ENCODE measurements around the gene OSBPL8. TPM values are rescaled to one million over a fixed set of nuclear protein-coding genes. Genes with fewer than 3 reads are reported as not detected.

OSBPL8 gene
- total and polyA plus RNA-seq, 2 of the 8 experiments (the other 6 are each of a cell fraction or from before 2014, with no cell fraction given), result 10.9 to 81.1 TPM

- Histone ChIP-seq H3K14ac (ENCODE audit: insufficient read length) (no peak overlapping the region), H2BK120ac (replicated peaks; ENCODE audit: low read depth, low read length) (no peak overlapping the region), H3K23me2 (ENCODE audit: low read depth, low read length) (no peaks in the 10 kb centered on the region), H4K5ac (ENCODE audit: insufficient read length, low read depth, low read length) (no peak overlapping the region), H2BK12ac (ENCODE audit: low read depth, low read length) (no peak overlapping the region), H3K56ac (replicated peaks; ENCODE audit: insufficient read length, low read depth, low read length) (no peak overlapping the region), H2BK15ac (ENCODE audit: low read length) (no peak overlapping the region), H3K36me3 (ENCODE audit: control insufficient read depth in 2 of 4, insufficient read depth in 4 of 4, low read length in 3 of 4) (no peaks in the 10 kb centered on the region), H3K4me3 (ENCODE audit: extremely low read depth in 1 of 4, insufficient read depth in 2 of 4, low read depth in 3 of 4, low read length in 4 of 4) (no peak overlapping the region), H4K20me1 (replicated peaks in 1 of 2; ENCODE audit: control insufficient read depth in 1 of 2, insufficient read depth in 2 of 2, low read length in 2 of 2) (no peaks in the 10 kb centered on the region), H3K79me2 (ENCODE audit: control insufficient read depth in 1 of 2, insufficient read depth in 2 of 2, low read length in 2 of 2) (no peaks in the 10 kb centered on the region), H2BK20ac (ENCODE audit: low read length) (no peak overlapping the region), H3K4me2 (ENCODE audit: insufficient read depth in 1 of 2, low read depth in 2 of 2, low read length in 2 of 2) (no peak overlapping the region), H2BK5ac (ENCODE audit: low read depth, low read length) (no peak overlapping the region), H3K4ac (replicated peaks; ENCODE audit: insufficient read length, low read depth, low read length) (no peak overlapping the region), H4K91ac (replicated peaks; ENCODE audit: insufficient read length, low read length) (no peak overlapping the region), H2AK5ac (ENCODE audit: low read depth, low read length) (no peak overlapping the region), H4K8ac (ENCODE audit: extremely low read depth, insufficient read depth, low read length) (no peak overlapping the region), H3K79me1 (ENCODE audit: low read depth, low read length) (no peaks in the 10 kb centered on the region), H3K18ac (ENCODE audit: extremely low read depth, low read length) (no peak overlapping the region), H3K4me1 (replicated peaks in 1 of 4; ENCODE audit: control insufficient read depth in 3 of 4, insufficient read depth in 4 of 4, low read length in 3 of 4) (no peaks in the 10 kb centered on the region), H3K27me3 (replicated peaks in 1 of 4; ENCODE audit: control insufficient read depth in 3 of 4, extremely low read depth in 1 of 4, insufficient read depth in 3 of 4, low read length in 3 of 4) (no peaks in the 10 kb centered on the region), H3K23ac (ENCODE audit: insufficient read length) (no peak overlapping the region), H3K9ac (replicated peaks in 1 of 4; ENCODE audit: extremely low read depth in 1 of 4, low read depth in 3 of 4, low read length in 3 of 4) (no peak overlapping the region), H3K27ac (ENCODE audit: low read depth, low read length) (no peak overlapping the region), H3K9me3 (ENCODE audit: insufficient read depth in 2 of 2, low read depth in 1 of 2, low read length in 1 of 2) (no peaks in the 10 kb centered on the region), H2AFZ (ENCODE audit: low read length) (no peak overlapping the region)
- CTCF ChIA-PET (ENCODE audit: partially characterized antibody), result interaction anchor here (1.2 kb wide), 1 partner anchor 9 kb away, joined by 3 read pairs; no protein-coding TSS in a partner anchor
- DNase-seq (ENCODE audit: low read depth in 1 of 2, low spot score in 2 of 2), result no peak
- POLR2A ChIA-PET (ENCODE audit: partially characterized antibody), result no interaction called here
- WGBS, 2 experiments (ENCODE audit: extremely low coverage in 1 of 2, insufficient coverage in 1 of 2, insufficient read length in 1 of 2, insufficient replicate concordance in 2 of 2, low coverage in 1 of 2, low lambda C conversion rate in 2 of 2, missing lambda C conversion rate in 1 of 2), result 89% methylated on average over 6 of the region's 6 CpGs; no CpG with 5 or more reads in 1 of the 2 experiments
- FAIRE-seq, result no peak
- no peak for TF ChIP-seq CHD1 (IDR thresholded peaks at IDR 0.05; ENCODE audit: low read depth, low read length)
Observed at GRCh38 chr12:76303989-76304460, 255.5 kb downstream of the OSBPL8 start.

Data from H1 (cell line).